Sigmoid colon (tissue), 7 donors: ENCODE results near the gene SUSD5. TPM values are rescaled to one million over a fixed set of nuclear protein-coding genes. Genes with fewer than 3 reads are reported as not detected.

Experiments used
- DNase-seq: peaks from one replicate; pipeline ENCODE4 v3.0.0-alpha.2; 2019
- H3K27ac ChIP-seq, 4 donors: fragments of 200-600 bp; sonication (generic); one replicate each; pipeline ENCODE4 v1.5.1; 2016 to 2019; ENCODE audit warnings: mild to moderate bottlenecking in 1 of 4
- H3K27me3 ChIP-seq, 3 donors: fragments of 200-600 bp; sonication (generic); one replicate each; pipeline ENCODE4 v1.5.1; 2019; ENCODE audit warnings: mild to moderate bottlenecking in 1 of 3
- H3K36me3 ChIP-seq, 4 donors: fragments of 200-600 bp; sonication (generic); one replicate each; pipeline ENCODE4 v1.5.1; 2016 to 2019
- H3K4me1 ChIP-seq, 4 donors: fragments of 200-600 bp; sonication (generic); one replicate each; pipeline ENCODE4 v1.5.1; 2017 to 2019
- H3K4me3 ChIP-seq, 4 donors: fragments of 200-600 bp; sonication (generic); one replicate each; pipeline ENCODE4 v1.5.1; 2017 to 2019; ENCODE audit warnings: mild to moderate bottlenecking in 2 of 4, moderate library complexity in 1 of 4
- H3K9me3 ChIP-seq, 4 donors: fragments of 200-600 bp in 3 of 4; sonication (generic) in 3 of 4; one replicate each; pipeline versions ENCODE4 v1.5.1 to v1.6.1; 2013 to 2019
- EP300 ChIP-seq, 4 donors: sonication (generic); formaldehyde crosslinking; IDR thresholded peaks; one replicate each; pipeline ENCODE4 v1.6.1; 2017; ENCODE audit warnings: antibody characterized with exemption in 4 of 4
- POLR2A ChIP-seq, 2 donors: fragments of 450-650 bp; IDR thresholded peaks; one replicate each; pipeline ENCODE4 v1.6.1; 2016; ENCODE audit warnings: antibody characterized with exemption in 2 of 2, mild to moderate bottlenecking in 2 of 2, moderate library complexity in 2 of 2
- POLR2AphosphoS5 ChIP-seq, 4 donors: sonication (generic); formaldehyde crosslinking; IDR thresholded peaks; one replicate each; pipeline ENCODE4 v1.6.1; 2017; ENCODE audit warnings: antibody characterized with exemption in 4 of 4
- WGBS, 2 donors: extraction: QIAGEN DNeasy Blood & Tissue Kit; methylation state at CpG; one replicate each; pipeline ENCODE4 v1.1.7; 2013; 5-methylcytosine and 5-hydroxymethylcytosine counted together
- intact Hi-C: fragments of 100-400 bp; cut with DNase I; formaldehyde crosslinking; loops from one replicate; pipeline ENCODE4 v1.15.1; 2023
- polyA plus RNA-seq, 3 donors: library from polyadenylated mRNA; stranded (reverse); fragments of 200-250 nt; gene quantifications; one replicate each; pipeline ENCODE4 v1.2.3, GENCODE V29; 2013
- total RNA-seq, 4 donors: library from RNA; depleted of rRNA; stranded (reverse); fragments of >200 nt; gene quantifications; one replicate each; pipeline ENCODE4 v1.1.0, GENCODE V29; 2016
- TF ChIP-seq, protein P1 (sequence below), 4 experiments: fragments of 450-650 bp in 3 of 4; fragments of 200-600 bp in 1 of 4; IDR thresholded peaks; one replicate each; pipeline ENCODE4 v1.5.1; 2016 to 2019; ENCODE audit warnings: antibody characterized with exemption in 4 of 4, mild to moderate bottlenecking in 3 of 4, moderate library complexity in 2 of 4
- donor health status: healthy with polysubstance abuse.
- donor health status: Bipolar disorder and iron deficiency.
- donor health status: healthy.

The SUSD5 gene
- total and polyA plus RNA-seq, 7 donors: under 0.01 to 10.9 (median 1.7) TPM; not detected in 1

DNA sequence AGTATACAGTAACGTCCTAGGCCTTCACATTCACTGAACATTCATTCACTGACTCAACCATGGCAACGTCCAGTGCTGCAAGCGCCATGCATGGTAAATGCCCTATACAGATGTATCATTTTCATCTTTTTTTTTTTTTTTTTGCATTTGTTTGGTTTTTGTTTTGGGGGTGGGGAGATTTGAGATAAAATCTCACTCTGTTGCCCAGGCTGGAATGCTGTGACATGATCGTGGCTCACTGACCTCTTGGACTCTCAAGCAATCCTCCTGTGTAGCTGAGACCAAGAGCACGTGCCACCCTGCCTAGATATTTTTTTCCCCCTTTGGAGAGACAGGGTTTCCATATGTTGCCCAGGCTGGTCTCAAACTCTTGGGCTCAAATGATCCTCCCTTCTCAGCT lies 37.4 kb downstream of the SUSD5 start:
- Histone ChIP-seq H3K4me1 (no peaks in the 10 kb centered on the region), H3K36me3 (no peaks in the 10 kb centered on the region), H3K9me3 (peaks cover 0 to 2% (median 0%) of the 10 kb centered on the region in 4 donors), H3K27ac (no peak overlapping the region), H3K27me3 (no peaks in the 10 kb centered on the region), H3K4me3 (no peak overlapping the region)
- DNase-seq: no peak
- intact Hi-C loops: no loop called here
- 74 to 85% methylated on average over 5 of the region's 5 CpGs for WGBS, 2 donors
- TF ChIP-seq, protein P1, sequence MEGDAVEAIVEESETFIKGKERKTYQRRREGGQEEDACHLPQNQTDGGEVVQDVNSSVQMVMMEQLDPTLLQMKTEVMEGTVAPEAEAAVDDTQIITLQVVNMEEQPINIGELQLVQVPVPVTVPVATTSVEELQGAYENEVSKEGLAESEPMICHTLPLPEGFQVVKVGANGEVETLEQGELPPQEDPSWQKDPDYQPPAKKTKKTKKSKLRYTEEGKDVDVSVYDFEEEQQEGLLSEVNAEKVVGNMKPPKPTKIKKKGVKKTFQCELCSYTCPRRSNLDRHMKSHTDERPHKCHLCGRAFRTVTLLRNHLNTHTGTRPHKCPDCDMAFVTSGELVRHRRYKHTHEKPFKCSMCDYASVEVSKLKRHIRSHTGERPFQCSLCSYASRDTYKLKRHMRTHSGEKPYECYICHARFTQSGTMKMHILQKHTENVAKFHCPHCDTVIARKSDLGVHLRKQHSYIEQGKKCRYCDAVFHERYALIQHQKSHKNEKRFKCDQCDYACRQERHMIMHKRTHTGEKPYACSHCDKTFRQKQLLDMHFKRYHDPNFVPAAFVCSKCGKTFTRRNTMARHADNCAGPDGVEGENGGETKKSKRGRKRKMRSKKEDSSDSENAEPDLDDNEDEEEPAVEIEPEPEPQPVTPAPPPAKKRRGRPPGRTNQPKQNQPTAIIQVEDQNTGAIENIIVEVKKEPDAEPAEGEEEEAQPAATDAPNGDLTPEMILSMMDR (IDR thresholded peaks at IDR 0.05): no peak
- no peak for TF ChIP-seq POLR2A (IDR thresholded peaks at IDR 0.05)
- TF ChIP-seq POLR2AphosphoS5 (IDR thresholded peaks at IDR 0.05): no peak
- no peak for TF ChIP-seq EP300 (IDR thresholded peaks at IDR 0.05)

DNA sequence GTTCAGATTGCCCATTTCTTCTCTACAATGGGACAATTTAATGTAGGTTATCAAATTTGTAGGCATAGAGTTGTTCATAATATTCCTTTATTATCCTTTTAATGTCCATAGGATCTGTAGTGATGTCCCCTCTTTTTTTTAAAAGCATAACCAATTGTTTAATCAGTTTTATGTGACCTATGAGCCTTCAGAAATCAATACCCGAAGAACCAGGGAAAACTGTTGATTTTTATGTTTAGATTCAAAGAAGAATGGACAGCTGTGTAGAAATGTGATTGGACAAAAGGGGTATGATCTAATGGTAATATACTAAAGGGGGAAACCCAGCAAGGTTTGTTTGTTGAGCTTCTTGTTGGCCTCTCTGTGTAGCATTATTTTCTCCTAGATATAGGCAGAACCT lies 39.5 kb downstream of the SUSD5 start:
- H3K36me3 ChIP-seq: no peaks in the 10 kb centered on the region
- H3K4me1 ChIP-seq: no peaks in the 10 kb centered on the region
- 80 to 91% methylated on average over 1 of the region's 1 CpG for WGBS, 2 donors
- H3K9me3 ChIP-seq: peaks cover 0 to 2% (median 0%) of the 10 kb centered on the region in 4 donors
- DNase-seq: no peak
- H3K27me3 ChIP-seq: no peaks in the 10 kb centered on the region
- intact Hi-C loops: no loop called here
- no peak overlapping the region for H3K4me3 ChIP-seq
- H3K27ac ChIP-seq: no peak overlapping the region
- TF ChIP-seq POLR2A (IDR thresholded peaks at IDR 0.05) (no peak), EP300 (IDR thresholded peaks at IDR 0.05) (no peak), POLR2AphosphoS5 (IDR thresholded peaks at IDR 0.05) (no peak)
- TF ChIP-seq, protein P1 (IDR thresholded peaks at IDR 0.05): no peak

DNA sequence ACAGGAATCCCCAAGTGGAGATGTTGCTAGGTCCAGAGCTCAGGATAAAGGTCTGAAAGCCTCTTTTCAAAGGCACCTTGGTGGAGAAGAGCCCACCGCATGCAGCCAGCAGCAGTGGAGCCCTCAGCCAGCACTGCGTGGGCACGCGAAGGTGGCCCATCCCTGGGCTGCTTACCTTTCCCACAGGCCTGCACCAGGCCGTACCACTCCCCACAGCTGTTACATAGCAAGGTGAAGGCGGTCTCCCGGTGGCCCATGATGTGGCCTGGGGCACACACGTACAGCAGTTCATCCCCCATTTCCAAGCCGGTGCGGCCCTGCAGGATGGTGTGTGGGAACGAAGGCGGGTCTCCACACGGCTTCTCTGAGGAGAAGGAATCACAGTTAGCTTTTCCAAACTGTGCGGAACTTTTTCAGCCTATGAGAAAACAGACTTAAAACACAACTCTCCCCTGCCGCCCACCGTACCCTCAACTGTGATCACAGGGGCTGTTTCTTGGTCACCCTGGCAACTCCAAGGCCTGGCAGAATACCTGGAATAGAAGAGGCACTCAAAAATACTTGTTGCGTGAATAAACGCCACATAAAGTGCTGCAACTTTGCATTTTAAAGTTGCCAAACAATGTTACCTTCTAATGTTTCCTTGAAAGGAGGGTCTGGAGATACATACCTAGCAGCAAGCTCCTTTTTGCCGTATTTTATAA lies 43.7 kb downstream of the SUSD5 start:
- Histone ChIP-seq H3K4me1 (no peaks in the 10 kb centered on the region), H3K36me3 (no peaks in the 10 kb centered on the region), H3K27me3 (no peaks in the 10 kb centered on the region), H3K27ac (no peak overlapping the region), H3K9me3 (peaks cover 0 to 2% (median 0%) of the 10 kb centered on the region in 4 donors), H3K4me3 (no peak overlapping the region)
- no peak for DNase-seq
- intact Hi-C loops: no loop called here
- 93 to 95% methylated on average over 19 of the region's 19 CpGs for WGBS, 2 donors
- TF ChIP-seq POLR2AphosphoS5 (IDR thresholded peaks at IDR 0.05): no peak
- TF ChIP-seq, protein P1 (IDR thresholded peaks at IDR 0.05): no peak
- TF ChIP-seq EP300 (IDR thresholded peaks at IDR 0.05): no peak
- no peak for TF ChIP-seq POLR2A (IDR thresholded peaks at IDR 0.05)

DNA sequence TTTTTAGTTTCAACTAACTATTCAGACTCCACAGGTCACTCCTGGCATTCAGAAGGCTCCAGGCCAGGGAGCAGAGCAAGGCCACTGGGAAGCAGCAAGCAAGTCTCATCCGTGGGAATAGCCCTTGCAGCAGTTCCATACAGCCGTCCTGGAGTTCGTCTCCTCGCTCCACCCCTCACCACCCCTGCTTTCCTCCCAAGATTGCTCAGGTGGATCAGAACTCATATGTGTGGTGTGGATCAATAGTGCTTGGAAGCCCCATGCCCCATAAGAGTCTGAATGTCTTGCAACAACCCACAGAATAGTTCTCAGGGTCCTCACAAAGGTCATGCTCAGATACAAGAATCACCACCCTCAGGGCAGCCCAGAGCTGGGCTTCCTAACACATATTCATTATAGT lies 44.5 kb downstream of the SUSD5 start:
- H3K27me3 ChIP-seq: no peaks in the 10 kb centered on the region
- WGBS, 2 donors: 83 to 90% methylated on average over 4 of the region's 4 CpGs

More for the DNA sequence above, 44.5 kb downstream of the SUSD5 start:
- H3K4me3 ChIP-seq: no peak overlapping the region
- intact Hi-C loops: no loop called here
- no peak overlapping the region for H3K27ac ChIP-seq
- no peaks in the 10 kb centered on the region for H3K4me1 ChIP-seq
- peaks cover 0 to 2% (median 0%) of the 10 kb centered on the region in 4 donors for H3K9me3 ChIP-seq
- DNase-seq: no peak
- H3K36me3 ChIP-seq: no peaks in the 10 kb centered on the region
- TF ChIP-seq EP300 (IDR thresholded peaks at IDR 0.05) (no peak), POLR2AphosphoS5 (IDR thresholded peaks at IDR 0.05) (no peak), POLR2A (IDR thresholded peaks at IDR 0.05) (no peak)
- TF ChIP-seq, protein P1 (IDR thresholded peaks at IDR 0.05): no peak
